NAMALWA (cell line): ENCODE measurements around the gene POMT1.

Experiments
- DNase-seq: peaks from one replicate; pipeline ENCODE4 v3.0.0-alpha.2; 2015; ENCODE audit warnings: low spot score

Gene POMT1

DNA sequence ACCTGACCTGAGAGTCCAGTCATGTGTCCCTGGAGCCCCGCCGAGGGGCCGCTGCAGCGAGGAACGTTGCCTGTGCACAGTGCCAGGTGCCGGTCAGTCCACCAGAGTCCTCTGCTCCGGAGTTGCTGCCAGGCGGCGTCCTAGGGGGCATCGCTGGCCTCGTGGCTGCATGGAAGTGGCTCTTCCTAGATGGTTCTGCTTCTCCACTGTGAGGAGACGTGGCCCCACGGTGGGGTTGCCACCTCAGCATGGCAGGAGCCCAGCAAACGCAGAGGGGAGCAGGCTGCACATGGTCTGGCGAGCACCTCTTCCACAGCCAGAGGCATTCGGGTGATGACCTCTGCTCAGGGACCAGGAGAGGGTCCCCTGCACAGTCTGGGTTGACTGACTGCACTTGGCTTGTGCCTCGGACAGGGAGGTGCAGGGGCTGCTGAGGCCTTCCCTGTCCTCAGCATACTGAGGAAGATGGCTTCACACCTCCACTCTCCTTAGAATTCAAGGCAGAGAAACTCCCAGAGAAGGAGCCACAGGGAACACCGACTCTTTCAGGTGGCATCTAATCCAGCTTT is 25.9 kb upstream of the POMT1 start:
- DNase-seq: no peak

- no peak for DNase-seq
Measured at GRCh38 chr9:131477367-131477766, 25.4 kb upstream of the POMT1 start.

DNA sequence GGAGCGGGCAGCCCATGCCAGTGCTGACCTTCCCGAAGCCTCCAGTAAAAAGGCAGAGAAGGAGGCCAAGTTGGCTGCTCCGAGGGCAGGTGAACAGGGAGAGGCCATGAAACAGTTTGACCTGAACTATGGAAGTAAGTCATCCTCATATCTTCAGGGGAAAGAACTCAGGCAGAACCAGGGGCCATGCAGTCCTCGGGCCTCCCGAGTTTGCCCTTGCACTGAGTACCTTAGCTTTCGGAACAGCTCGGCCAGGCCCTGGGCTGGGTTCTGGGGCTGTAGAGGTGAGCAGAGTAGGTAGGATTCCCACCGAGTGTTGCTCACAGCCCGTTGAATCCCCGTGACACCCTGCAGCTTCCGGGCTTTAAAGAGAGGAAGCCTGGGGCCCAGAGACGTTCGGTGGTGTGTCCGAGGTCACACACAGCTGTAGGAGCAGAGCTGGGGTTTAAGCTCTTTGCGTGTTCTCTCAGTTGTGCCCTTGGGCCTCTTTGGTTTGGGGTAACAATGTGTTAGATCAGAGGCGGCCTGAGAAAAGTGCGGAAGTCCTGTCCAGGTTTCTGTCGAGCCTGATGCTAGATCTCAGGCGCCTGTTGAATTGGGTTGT is 24.8 kb upstream of the POMT1 start:
- DNase-seq: no peak

DNA sequence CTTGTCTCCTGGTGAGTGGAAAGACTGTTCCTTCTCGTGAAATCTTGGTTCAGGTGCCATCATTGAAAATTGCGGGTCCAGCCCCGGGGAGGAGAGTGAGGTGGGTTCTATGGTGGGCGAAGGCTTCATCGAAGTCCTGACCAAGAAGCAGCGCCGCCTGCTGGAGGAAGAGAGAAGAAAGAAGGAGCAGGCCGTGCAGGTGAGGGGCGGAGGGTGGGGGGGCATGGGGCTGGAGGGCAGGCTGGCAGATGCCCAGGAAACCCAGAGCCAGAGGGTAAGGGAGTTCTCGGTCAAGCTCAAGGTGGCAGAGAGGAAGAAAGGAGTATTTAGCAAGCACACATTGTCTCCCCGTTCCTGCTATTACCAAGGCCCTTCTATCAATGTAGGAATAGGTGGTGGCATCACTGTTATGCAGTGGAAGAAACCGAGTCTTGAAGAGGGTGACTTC is 24.3 kb upstream of the POMT1 start:
- peak; percentile 79 for DNase-seq

DNA sequence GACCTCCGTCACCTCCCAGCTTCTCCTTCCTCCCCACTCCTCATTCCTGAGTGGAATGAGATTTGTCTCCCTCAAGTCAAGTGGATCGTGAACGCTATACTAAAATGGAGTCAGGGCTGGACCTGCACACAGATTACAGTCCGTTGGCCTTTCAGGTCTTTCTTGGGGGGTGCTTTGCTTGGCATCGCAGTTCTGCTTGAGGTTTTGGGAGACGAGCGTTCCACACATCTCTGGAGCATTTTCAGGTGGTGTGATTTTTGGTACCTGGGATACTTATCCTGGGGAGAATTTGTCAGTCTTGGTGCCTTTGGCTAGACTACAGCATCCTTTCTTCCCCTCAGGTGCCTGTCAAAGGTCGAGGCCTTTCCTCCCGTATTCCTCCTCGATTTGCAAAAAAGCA is 23.8 kb upstream of the POMT1 start:
- DNase-seq: no peak

- DNase-seq: no peak
Measured at GRCh38 chr9:131480258-131480657, 22.5 kb upstream of the POMT1 start.

DNA sequence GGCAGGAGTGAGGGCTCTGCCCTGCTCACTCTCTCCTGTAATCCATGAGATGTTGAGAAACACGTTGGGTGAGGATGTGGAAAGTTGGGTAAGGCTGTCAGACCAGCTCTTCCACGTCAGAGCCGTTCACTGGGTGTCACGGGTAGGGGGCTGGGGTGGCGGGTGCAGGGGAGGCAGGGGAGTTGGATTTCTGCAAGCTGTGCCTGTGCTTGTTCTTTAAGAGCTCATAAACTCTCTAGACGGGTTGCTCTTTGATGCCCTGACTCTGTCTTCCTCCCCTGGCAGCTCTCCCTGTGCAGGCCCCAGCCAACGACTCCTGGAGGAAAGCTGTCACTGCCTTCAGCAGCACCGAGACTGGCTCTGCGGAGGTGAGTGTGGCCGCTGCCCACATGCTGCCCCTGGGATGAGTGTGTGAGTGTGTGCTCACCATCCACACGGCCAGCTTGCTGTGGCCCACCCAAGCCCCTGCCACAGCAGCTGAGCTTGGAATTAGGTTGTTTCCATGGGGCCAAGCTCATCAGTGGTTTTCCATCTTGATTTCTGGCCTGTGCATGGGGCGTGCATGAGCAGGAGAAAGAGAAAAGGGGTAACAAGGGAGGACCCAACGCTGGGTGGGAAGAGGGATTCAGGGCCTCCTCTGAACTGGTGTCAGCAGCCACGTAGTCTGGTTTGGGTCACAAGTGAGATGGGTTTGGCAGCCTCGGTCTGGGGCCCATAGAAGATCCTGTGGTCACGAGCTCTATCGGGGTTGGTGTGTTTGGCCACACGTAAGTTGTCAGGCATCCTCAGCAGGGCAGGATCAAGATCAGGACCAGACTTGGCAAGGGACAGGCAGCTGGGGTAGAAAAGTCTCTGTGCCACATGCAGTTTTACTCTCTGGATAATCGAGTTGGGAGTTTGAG is 21.0 kb upstream of the POMT1 start:
- DNase-seq: no peak

- DNase-seq: no peak
Measured at GRCh38 chr9:131482343-131483006, 20.2 kb upstream of the POMT1 start.

DNA sequence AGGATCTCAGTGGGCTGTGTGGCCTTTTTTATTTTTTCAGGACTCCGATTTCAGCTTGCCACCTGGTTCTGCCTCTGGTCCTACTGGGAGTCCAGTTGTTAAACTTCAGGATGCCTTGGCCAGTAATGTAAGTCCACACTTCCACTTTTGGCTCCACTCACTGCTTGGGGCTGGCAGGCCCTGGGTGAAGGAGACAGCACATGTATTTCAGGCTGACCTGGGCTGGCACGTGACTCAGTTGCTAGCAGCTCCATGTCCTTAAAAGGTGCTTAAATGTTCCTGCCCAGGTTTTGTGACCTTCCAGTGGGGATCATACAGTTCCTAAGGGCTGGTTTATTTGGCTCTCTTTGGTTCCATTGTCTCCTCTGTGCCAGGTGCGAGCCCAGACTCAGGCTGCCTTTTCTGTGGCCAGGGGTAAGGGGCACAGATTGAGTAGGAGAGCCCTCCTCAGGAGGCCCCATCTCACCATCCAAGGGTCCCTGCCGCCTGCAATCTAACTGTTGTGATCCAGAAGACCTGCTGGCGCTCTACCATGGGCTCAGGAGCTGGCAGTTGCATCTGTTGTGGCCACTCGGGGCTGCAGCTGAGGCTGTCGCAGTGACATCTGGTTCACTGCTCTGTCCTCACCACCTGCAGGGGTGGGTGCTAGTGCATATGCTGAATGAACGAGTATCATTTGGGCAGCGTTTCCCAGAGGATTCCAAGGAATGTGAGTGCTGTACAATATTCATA is 19.2 kb upstream of the POMT1 start:
- no peak for DNase-seq

- DNase-seq: no peak
Measured at GRCh38 chr9:131484051-131484445, 18.7 kb upstream of the POMT1 start.

GRCh38 chr9:131484560-131485185 is 18.0 kb upstream of the POMT1 start:
- no peak for DNase-seq

GRCh38 chr9:131485206-131485605 is 17.5 kb upstream of the POMT1 start:
- no peak for DNase-seq

DNA sequence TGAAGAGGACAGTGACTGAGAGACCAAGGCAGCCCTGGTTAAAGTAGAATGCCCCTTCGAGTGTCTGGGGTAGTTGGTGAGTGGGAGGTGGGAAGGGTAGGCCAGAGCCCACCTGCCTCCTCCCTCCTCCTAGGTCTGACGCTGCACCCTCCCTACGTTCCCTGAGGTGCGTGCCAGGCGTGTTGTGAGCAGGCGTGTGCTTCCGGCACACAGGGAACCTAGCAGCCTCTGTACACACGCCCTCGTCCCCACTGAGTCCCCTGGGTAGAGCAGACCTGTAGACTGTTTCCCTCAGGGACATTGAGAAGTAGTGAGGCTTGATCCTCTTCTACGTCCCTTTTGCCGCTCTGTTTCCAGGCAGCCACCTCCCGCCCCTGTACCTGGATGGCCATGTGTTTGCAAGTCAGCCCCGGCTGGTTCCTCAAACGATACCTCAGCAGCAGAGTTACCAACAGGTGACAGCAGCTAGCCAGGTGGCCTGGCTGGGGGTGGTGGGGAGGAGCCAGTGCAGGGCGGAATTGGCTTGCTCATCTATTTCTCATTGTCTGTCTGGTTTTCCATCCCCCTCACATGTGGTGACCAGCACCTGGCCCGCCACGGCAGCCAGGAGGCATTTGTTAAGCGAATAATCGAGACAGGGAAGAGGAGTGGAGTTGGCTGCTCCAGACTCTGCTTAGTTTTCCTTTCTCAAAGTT is 16.8 kb upstream of the POMT1 start:
- no peak for DNase-seq

GRCh38 chr9:131487001-131487400 is 15.7 kb upstream of the POMT1 start:
- DNase-seq: no peak

- DNase-seq: no peak
Measured at GRCh38 chr9:131487621-131488031, 15.1 kb upstream of the POMT1 start.

- no peak for DNase-seq
Measured at GRCh38 chr9:131490514-131490913, 12.2 kb upstream of the POMT1 start.

- DNase-seq: no peak
Measured at GRCh38 chr9:131491001-131491710, 11.6 kb upstream of the POMT1 start.

DNA sequence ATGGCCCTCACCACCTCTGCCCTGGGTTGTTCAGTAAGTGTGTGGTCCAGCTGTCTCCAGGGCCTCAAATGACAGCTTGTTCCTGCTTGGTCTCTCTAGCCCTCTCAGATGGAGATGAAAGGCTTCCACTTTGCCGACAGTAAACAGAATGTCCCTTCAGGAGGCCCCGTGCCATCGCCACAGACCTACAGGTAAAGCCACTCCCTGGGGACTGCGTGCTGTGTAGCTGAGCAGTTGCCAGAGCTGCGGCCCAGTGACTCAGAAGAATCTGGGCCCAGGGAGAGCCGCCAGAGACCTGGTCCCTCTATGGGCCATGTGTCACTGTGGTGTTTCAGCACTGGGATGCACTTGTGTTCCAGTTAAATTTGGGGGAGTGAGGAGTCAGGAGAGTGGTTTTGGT is 10.6 kb upstream of the POMT1 start:
- no peak for DNase-seq

GRCh38 chr9:131494296-131494870 is 8.3 kb upstream of the POMT1 start:
- DNase-seq: no peak

GRCh38 chr9:131495785-131496184 is 6.9 kb upstream of the POMT1 start:
- DNase-seq: no peak
